Measurements from ENCODE around the gene FNTB. TPM values are rescaled to one million over a fixed set of nuclear protein-coding genes. Genes with fewer than 3 reads are reported as not detected.

FNTB gene
- total RNA-seq, 1 experiment from 2014 or later: 20.7 TPM

GRCh38 chr14:64990939-64991338 lies 4.2 kb downstream of the FNTB start:
- no peak overlapping the region for H3K4me3 Mint-ChIP-seq
- WGBS (ENCODE audit: extremely low coverage, insufficient read length, low lambda C conversion rate): no CpG with 5 or more reads among the region's 4 CpGs
- peaks cover 0 to 3% (median 0%) of the 10 kb centered on the region in 3 experiments; a peak in 3 of 7 replicates for H3K36me3 Mint-ChIP-seq (ENCODE audit: insufficient read depth in 1 of 3, low read depth in 3 of 3)
- no peak overlapping the region for H2BK15ac ChIP-seq (ENCODE audit: low read depth, low read length)
- no peak overlapping the region for H2BK12ac ChIP-seq (ENCODE audit: insufficient read length, low read depth, low read length)
- no peak overlapping the region for H3K4ac ChIP-seq (ENCODE audit: low read depth, low read length)
- no peak for DNase-seq
- no peak overlapping the region for H4K5ac ChIP-seq (ENCODE audit: insufficient read length, low read depth, low read length)
- H2AK5ac ChIP-seq (ENCODE audit: insufficient read length, low read length): no peak overlapping the region
- H3K9ac ChIP-seq (ENCODE audit: extremely low read depth, insufficient read length, low read length): no peak overlapping the region
- no peak overlapping the region for H2BK120ac ChIP-seq (ENCODE audit: low read depth, low read length, poor library complexity, severe bottlenecking)
- H3K79me2 ChIP-seq (ENCODE audit: insufficient read depth, low read length): no peaks in the 10 kb centered on the region
- no peak overlapping the region for H3K23ac ChIP-seq (ENCODE audit: insufficient read length, low read depth, low read length)
- no peak overlapping the region for H2BK5ac ChIP-seq (ENCODE audit: insufficient read length, low read length)
- H4K91ac ChIP-seq (ENCODE audit: insufficient read length, low read depth, low read length): no peak overlapping the region
- H3K23me2 ChIP-seq (ENCODE audit: insufficient read length, low read depth, low read length, poor library complexity, severe bottlenecking): no peaks in the 10 kb centered on the region
- no peak overlapping the region for H3K27ac ChIP-seq (ENCODE audit: insufficient read length, low read depth, low read length)
- no peak overlapping the region for H2BK20ac ChIP-seq (ENCODE audit: low read depth, low read length, poor library complexity, severe bottlenecking)
- H2AFZ ChIP-seq (ENCODE audit: low read length): no peak overlapping the region
- H3K18ac ChIP-seq (ENCODE audit: insufficient read length, low read depth, low read length): no peak overlapping the region
- no peak overlapping the region for H3K14ac ChIP-seq (ENCODE audit: insufficient read depth, low read length)
- H3K4me1 ChIP-seq (ENCODE audit: insufficient read depth, low read length): 0 out of 2 replicates have a peak, but pooled peaks cover 2% of the 10 kb centered on the region
- H3K27me3 Mint-ChIP-seq (ENCODE audit: low read depth): peaks cover 4% of the 10 kb centered on the region
- H3K56ac ChIP-seq (ENCODE audit: insufficient read length, low read depth, low read length): no peak overlapping the region
- no peak overlapping the region for H3T11ph ChIP-seq (ENCODE audit: low read length)
- TF ChIP-seq CTCF (conservative IDR thresholded peaks at IDR 0.05): no peak
- no peaks in the 10 kb centered on the region for H3K9me3 Mint-ChIP-seq
- H3K27me3 ChIP-seq (ENCODE audit: insufficient read depth, low read length): no peaks in the 10 kb centered on the region
- H3K4me2 ChIP-seq (ENCODE audit: insufficient read depth, insufficient read length, low read length): no peak overlapping the region
- H4K8ac ChIP-seq (replicated peaks; ENCODE audit: insufficient read length, low read depth, low read length): no peak overlapping the region
- no peak overlapping the region for H3K27ac Mint-ChIP-seq
- no peaks in the 10 kb centered on the region for H3K79me1 ChIP-seq (ENCODE audit: insufficient read depth, low read depth, low read length, poor library complexity, severe bottlenecking)
- H3K9me3 ChIP-seq (ENCODE audit: control insufficient read depth, low read depth, low read length): no peaks in the 10 kb centered on the region
- H3K4me1 Mint-ChIP-seq: peaks cover 3 to 14% of the 10 kb centered on the region in 2 experiments; a peak in 3 of 4 replicates
- H4K20me1 ChIP-seq (ENCODE audit: control insufficient read depth, insufficient read depth, insufficient read length): no peaks in the 10 kb centered on the region

All from H9 (cell line).